Memory B cell (primary cell): ENCODE results near the gene ETS2.

Experiments
- ATAC-seq: fragments of 150-1000 bp; cut with Tn5 transposase; 2 replicates; pipeline ENCODE4 v1.10.0; 2021; ENCODE audit warnings: low read depth, mild to moderate bottlenecking, moderate library complexity
- DNase-seq, 2 donors: peaks; one replicate each; pipeline ENCODE4 v3.0.0; 2022; ENCODE audit warnings: low spot score in 2 of 2
- H3K27ac Mint-ChIP-seq: one replicate; pipeline ENCODE4 v1.8.0; 2022; ENCODE audit warnings: mild to moderate bottlenecking, moderate library complexity, mixed read lengths
- H3K27me3 Mint-ChIP-seq: one replicate; pipeline ENCODE4 v1.8.0; 2022; ENCODE audit warnings: mixed read lengths
- H3K36me3 Mint-ChIP-seq: one replicate; pipeline ENCODE4 v1.8.0; 2022; ENCODE audit warnings: mild to moderate bottlenecking, mixed read lengths
- H3K4me1 Mint-ChIP-seq: one replicate; pipeline ENCODE4 v1.8.0; 2022; ENCODE audit warnings: mixed read lengths
- H3K4me3 Mint-ChIP-seq: one replicate; pipeline ENCODE4 v1.8.0; 2022; ENCODE audit warnings: mild to moderate bottlenecking, moderate library complexity, mixed read lengths
- H3K9me3 Mint-ChIP-seq: one replicate; pipeline ENCODE4 v1.8.0; 2022; ENCODE audit warnings: mixed read lengths

The ETS2 gene

DNA sequence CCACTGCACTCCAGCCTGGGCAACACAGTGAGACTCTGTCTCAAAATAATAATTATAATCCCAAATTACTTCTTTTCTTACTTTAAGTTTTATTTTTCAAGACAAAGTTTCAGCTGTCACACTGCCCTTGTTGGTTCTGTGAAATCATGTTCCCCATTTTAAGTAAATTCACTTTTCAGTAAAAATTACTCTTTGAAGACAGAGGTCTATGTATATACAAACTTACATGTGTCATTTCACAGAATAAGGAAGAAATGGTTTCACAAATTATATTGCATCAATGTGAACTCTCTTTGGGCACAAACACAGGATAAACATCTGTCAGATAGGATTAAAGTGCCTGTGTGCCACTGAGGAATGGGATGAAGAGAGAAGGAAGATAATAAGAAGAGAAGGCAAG is 33.1 kb upstream of the ETS2 start:
- DNase-seq (no peak), ATAC-seq (no peak)
- Mint-ChIP-seq H3K4me1 (peaks cover 15% of the 10 kb centered on the region), H3K27me3 (peaks cover 28% of the 10 kb centered on the region), H3K4me3 (no peak overlapping the region), H3K27ac (no peak overlapping the region), H3K9me3 (no peaks in the 10 kb centered on the region), H3K36me3 (no peaks in the 10 kb centered on the region)

DNA sequence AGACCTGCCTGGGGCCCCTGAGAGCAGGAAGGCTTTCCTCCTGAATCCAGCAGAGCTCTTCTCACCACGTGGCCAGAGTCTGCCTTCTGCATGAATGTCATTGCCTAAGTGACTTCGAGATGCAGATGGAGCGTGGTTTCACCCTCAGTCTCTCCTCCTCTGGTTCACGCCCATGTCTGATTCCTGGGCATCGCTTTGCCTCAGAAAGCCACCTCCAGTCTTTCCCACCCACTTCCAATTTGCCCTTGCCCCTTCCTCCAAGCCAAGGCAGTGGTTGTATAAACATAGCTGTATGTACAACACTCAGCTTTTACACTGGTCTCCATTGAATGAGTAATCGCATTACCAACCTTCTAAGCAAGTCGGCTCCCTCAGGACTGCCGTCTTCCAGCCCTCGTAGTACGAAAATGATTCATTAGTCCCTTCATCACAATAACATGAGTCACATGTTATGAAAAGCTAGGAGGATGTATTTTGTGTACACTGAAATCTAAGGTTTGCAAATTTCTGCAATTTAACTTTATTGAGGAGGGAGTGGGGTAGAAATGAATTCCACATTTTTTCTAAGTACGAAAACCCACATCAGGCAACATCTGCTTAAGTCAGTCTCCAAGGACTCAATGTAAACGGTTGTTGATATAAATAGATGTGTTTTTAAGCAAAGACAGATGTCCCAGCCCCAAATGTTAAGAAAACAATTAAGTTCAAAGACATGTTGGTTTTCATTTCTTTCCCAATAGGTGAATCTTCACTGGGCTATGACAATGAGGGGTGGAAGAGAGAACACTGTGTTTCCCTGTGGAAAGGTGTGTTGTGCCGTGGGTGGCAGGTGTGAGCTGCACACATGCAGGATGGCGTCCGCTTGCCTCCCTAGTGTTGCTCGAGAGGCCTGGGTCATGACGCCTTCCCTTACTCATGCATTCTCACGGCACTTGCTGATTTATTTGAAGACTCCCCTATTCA is 32.3 kb upstream of the ETS2 start:
- Mint-ChIP-seq H3K4me1 (peaks cover 16% of the 10 kb centered on the region), H3K36me3 (no peaks in the 10 kb centered on the region), H3K9me3 (no peaks in the 10 kb centered on the region), H3K4me3 (no peak overlapping the region), H3K27me3 (peaks cover 30% of the 10 kb centered on the region), H3K27ac (no peak overlapping the region)
- ATAC-seq = no peak
- DNase-seq = no peak

DNA sequence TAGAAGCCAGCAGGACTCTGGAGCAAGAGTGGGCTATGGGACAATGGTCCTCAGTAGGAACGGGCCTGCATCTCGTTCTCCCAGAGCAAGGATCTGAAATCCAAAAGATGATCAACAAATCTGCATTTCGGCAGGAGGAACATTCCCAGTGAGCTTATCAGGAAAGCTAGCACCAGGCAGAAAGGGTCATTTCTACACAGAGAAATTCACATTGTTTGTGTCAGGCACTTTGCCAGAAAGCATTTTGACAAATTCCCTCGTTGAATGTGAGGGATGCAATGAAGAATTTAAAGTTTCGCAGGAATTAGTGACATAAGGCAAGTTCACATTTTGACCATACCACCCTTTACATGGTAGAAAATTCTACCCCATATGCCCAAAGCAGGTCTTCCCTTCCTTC is 31.6 kb upstream of the ETS2 start:
- ATAC-seq (no peak), DNase-seq (no peak)
- Mint-ChIP-seq H3K27ac (no peak overlapping the region), H3K36me3 (peaks cover 2% of the 10 kb centered on the region), H3K9me3 (peaks cover 3% of the 10 kb centered on the region), H3K27me3 (peaks cover 33% of the 10 kb centered on the region), H3K4me1 (peaks cover 10% of the 10 kb centered on the region), H3K4me3 (no peak overlapping the region)

DNA sequence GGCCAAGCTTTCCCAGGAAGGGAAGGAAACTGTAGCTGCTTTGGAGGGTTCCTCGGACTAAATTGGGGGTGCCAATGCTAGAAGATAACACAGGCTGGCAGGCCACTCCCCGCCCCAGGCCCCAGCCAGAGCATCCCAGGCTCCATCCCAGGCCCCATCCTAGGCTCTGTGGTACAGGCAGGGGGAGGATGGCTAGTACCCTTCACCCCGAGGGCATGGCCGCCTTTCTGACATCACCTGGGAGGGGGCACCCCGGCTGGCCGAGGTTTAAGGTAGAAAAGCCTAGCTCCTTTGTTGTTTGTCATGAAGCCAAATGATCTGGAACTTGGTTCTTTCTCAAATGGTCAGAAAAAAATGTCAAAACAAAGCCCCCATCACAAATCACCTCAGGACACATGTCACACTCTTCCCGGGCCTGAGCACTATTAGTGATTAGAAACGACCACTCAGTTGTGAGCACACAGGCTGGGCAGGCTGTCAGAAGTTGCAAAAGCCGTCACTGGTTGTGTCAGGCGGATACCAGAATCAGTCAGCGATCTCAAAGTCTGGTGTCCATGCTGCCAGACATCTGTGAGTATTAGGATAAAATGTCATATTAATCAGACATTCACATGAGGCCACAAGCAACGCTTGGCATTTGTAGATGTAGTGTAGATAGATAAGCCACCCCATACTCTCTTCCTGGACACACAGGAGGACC is 31.0 kb upstream of the ETS2 start:
- DNase-seq = no peak
- Mint-ChIP-seq H3K27me3 (peaks cover 30% of the 10 kb centered on the region), H3K36me3 (peaks cover 2% of the 10 kb centered on the region), H3K27ac (no peak overlapping the region), H3K9me3 (peaks cover 3% of the 10 kb centered on the region), H3K4me1 (peaks cover 9% of the 10 kb centered on the region), H3K4me3 (no peak overlapping the region)
- ATAC-seq = no peak

DNA sequence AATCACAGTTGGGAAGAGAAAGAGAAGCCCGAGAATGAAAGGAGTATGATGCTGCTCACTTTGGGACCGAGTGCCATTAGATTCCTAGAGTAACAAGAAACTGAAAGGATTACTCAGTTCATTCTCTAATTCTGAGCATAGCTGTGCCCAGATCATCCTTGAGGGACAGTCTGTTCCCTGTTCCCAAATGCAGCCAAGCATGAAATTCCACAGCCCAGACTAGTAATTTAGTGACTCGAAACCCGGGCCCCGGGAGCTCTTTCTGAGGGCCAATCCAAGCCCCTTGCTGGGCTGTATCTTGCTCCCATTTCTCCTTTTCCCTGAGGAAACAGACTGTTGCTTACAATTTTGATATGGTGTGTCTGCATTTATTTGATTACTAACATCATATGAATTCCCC is 30.0 kb upstream of the ETS2 start:
- Mint-ChIP-seq H3K9me3 (peaks cover 3% of the 10 kb centered on the region), H3K4me3 (no peak overlapping the region), H3K27ac (no peak overlapping the region), H3K4me1 (peaks cover 9% of the 10 kb centered on the region), H3K27me3 (peaks cover 27% of the 10 kb centered on the region), H3K36me3 (peaks cover 2% of the 10 kb centered on the region)
- ATAC-seq (no peak), DNase-seq (no peak)

DNA sequence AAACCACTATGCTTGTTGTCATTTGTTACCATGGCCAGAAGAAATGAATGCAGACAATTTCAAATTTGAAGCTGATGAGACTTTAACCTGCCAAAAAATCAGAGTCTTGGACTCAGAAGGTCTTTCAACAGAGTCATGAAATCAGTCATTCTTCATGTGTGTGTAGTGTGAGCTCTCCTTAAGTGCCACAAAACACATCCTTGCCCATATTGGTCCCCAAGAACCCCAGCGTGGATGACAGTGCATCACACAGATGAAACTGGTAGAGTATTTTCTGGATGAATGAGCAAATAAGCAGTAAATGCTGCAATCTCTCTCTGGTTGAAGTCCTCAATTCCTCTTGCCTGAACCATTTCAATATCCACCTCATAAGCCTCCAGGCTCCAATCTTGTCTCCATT is 28.7 kb upstream of the ETS2 start:
- Mint-ChIP-seq H3K4me1 (peaks cover 11% of the 10 kb centered on the region), H3K27me3 (peaks cover 28% of the 10 kb centered on the region), H3K36me3 (peaks cover 5% of the 10 kb centered on the region), H3K9me3 (peaks cover 9% of the 10 kb centered on the region), H3K4me3 (no peak overlapping the region), H3K27ac (no peak overlapping the region)
- DNase-seq = no peak
- no peak for ATAC-seq

DNA sequence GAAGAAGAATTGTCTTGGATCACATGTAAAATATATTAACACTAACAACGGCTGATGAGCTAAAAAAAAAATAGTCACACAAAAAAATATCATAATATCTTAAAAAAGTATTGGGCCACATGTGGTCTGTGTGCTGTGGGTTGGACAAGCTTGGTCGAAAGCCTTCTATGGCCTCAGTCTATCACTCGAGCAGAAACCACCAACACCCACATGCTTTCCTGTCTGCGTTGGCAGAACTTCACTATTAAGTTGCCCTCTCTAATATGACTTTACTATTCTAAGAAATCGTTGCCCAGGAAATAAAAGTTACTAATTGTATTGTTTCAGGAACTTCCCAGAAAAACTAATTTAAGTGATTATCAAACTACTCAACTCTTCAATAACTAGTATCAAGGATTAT is 28.2 kb upstream of the ETS2 start:
- H3K27ac Mint-ChIP-seq = no peak overlapping the region

DNA sequence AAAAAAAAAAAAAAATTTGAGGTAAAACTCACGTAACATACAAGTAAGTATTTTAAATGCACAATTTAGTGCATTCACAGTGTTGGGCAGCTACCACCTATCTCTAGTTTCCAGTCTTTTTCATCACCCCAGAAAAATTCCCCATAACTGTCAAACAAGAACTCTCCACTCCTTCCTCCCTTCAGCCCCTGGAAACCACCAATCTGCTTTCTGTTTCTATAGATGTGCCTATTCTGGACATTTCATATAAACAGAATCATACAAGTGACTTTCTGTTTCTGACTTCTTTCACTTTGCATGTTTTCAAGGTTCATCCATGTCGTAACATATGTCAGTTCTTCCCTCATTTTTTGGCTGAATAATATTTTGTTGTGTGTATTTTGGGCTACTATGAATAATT is 24.9 kb upstream of the ETS2 start:
- H3K27ac Mint-ChIP-seq = no peak overlapping the region
- H3K36me3 Mint-ChIP-seq = peaks cover 5% of the 10 kb centered on the region
- peaks cover 12% of the 10 kb centered on the region for H3K9me3 Mint-ChIP-seq
- no peak overlapping the region for H3K4me3 Mint-ChIP-seq
- peaks cover 9% of the 10 kb centered on the region for H3K4me1 Mint-ChIP-seq
- ATAC-seq (peak; percentile 66), DNase-seq (no peak)
- H3K27me3 Mint-ChIP-seq = peaks cover 22% of the 10 kb centered on the region

More for the DNA sequence above, 28.2 kb upstream of the ETS2 start:
- Mint-ChIP-seq H3K27me3 (peaks cover 29% of the 10 kb centered on the region), H3K4me3 (no peak overlapping the region), H3K4me1 (peaks cover 11% of the 10 kb centered on the region), H3K9me3 (peaks cover 10% of the 10 kb centered on the region), H3K36me3 (peaks cover 5% of the 10 kb centered on the region)
- DNase-seq (no peak), ATAC-seq (peak; percentile 69)

DNA sequence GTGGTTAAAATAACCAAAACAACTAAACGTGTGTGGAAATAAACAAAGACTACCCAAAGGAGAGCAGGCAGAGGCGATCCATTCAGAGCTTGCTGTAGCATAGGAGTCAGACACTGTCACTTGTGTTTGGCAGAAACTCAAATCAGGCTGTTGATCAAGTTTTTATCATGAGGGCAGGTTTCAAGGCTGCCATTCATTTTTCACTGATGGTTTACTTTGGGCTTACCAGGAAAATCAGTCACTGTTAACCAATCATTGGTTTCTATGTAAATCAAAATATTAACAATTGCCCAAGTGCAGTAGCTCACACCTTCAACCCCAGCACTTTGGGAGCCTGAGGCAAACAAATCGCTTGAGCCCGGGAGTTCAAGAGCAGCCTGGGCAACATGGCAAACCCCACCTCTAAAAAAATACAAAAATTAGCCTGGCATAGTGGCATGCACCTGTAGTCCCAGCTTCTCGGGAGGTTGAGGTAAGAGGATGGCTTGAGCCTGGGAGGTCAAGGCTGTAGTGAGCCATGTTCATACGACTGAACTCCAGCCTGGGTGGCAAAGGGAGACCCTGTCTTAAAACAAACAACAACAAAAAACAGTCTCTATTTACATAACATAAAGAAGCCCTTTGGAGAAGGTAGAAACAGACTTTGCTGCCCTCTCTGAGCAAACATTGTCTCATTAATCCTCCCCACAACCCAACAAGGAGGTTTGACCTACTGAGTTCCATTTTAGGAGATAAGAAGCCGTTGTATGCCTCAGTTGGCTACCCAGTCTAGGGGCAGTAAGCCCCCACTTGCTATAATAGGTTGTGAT is 21.1 kb upstream of the ETS2 start:
- DNase-seq = no peak
- Mint-ChIP-seq H3K9me3 (peaks cover 9% of the 10 kb centered on the region), H3K4me3 (no peak overlapping the region), H3K27me3 (peaks cover 11% of the 10 kb centered on the region), H3K4me1 (peaks cover 6% of the 10 kb centered on the region), H3K36me3 (peaks cover 3% of the 10 kb centered on the region), H3K27ac (no peak overlapping the region)
- no peak for ATAC-seq

DNA sequence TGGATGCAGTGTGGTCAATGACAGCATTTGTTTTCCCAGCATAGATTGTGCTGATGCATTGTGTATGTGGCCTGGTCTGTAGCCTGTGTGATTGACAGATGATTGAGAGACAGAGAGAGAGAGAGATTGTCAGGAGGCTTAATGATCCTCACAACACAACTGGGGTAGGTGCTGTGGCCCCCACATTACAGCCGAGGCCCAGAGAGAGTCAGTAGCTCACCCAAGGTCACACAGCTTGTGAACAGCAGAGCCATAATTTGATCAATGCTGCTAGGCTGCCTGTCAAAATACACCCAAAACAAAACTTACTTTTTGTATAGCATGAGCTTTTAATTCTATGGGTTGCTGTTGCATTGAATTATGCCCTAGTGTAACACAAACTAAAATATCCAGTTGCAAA is 20.2 kb upstream of the ETS2 start:
- peaks cover 11% of the 10 kb centered on the region for H3K27me3 Mint-ChIP-seq
- H3K27ac Mint-ChIP-seq = no peak overlapping the region
- no peak overlapping the region for H3K4me3 Mint-ChIP-seq
- peaks cover 6% of the 10 kb centered on the region for H3K4me1 Mint-ChIP-seq
- ATAC-seq (no peak), DNase-seq (no peak)
- H3K36me3 Mint-ChIP-seq = peaks cover 3% of the 10 kb centered on the region
- H3K9me3 Mint-ChIP-seq = peaks cover 9% of the 10 kb centered on the region

DNA sequence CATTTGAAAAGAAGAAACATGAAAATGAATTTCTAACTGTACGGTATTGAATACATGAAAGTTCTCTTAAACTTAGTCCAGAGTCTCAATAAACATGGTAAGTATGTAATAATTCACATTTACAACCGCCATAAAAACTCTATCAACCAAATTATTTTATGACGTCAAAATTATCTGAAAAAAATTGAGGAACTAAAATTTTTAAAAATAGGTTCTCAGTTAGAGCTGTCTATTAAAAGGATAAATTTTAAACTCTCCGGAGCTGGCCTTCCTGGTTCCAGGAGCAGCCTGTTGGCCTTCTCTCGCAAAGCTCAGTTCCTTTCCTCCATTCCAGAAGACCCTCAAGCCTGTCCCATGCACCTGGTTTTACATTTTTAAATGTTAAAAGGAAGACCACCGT is 18.7 kb upstream of the ETS2 start:
- H3K4me1 Mint-ChIP-seq = peaks cover 4% of the 10 kb centered on the region
- no peak overlapping the region for H3K27ac Mint-ChIP-seq
- ATAC-seq (no peak), DNase-seq (no peak)
- no peak overlapping the region for H3K4me3 Mint-ChIP-seq
- H3K9me3 Mint-ChIP-seq = peaks cover 3% of the 10 kb centered on the region
- H3K36me3 Mint-ChIP-seq = no peaks in the 10 kb centered on the region
- H3K27me3 Mint-ChIP-seq = peaks cover 11% of the 10 kb centered on the region

DNA sequence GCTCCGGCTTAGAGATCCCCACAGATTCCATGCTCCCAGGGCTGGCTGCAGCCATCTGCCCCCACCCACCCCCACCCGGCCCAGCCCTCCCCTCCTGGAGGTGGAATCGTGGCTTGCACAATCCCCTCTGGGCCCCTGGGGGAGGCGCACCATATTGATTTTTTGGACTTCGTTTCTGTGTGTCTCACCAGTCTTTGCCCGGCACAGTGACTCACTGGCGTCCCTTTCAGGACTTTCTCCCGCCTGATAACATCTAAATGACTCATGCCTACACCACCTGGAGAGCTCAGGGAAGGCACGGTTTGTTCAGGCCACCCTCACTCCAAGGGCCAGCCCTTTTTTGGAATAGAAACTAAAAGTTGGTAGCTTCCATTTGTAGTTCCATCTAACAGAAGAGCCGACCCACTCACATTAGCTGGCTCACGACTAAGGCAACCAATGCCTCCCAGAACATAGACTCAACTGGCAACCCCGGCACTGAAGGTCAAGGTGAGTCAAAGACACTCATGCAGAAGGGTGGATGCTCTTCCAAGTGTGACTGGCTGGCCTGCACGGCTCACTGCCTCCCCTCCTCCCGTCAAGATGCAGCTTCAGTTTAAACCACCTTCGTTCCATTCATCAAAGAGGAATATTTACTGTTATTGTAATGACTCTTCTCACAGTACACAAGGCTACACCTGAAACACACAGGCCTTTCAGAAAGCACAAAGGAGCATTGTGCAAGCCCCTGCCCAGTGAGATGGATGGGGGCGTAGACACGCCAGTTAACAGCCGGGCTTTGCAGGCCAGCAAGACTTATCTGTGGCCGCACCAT is 18.1 kb upstream of the ETS2 start:
- no peak for ATAC-seq

DNA sequence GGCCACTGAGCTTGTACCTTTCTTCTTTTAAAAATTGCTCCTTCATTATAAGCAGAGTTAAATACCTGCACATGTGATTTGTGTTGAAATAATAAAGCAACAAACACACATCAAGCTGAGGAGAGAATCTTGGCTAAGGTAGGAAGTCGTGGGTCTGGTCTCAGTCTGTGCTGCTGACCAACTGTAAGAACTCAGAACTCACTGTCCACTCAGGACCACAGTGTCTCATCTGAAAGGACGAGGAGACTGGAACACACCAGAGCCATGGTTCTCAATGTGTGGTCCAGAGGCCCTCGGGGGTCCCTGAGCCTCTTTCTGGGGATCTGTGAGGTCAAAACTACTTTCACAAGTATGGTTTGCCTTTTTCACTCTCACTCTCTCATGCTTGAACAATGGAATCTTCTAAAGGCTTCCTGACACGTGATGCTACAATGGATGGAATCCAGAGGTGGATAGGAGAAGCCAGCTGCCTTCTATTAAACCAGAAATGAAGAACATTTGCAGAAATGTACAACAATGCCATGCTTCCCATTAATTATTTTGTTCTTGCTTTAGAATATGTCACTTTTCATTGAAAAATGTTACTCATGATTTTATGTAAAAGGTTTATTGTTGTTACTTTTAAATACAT is 17.3 kb upstream of the ETS2 start:
- no peak overlapping the region for H3K4me3 Mint-ChIP-seq

More for the DNA sequence above, 18.1 kb upstream of the ETS2 start:
- H3K9me3 Mint-ChIP-seq = peaks cover 2% of the 10 kb centered on the region
- no peak overlapping the region for H3K27ac Mint-ChIP-seq
- peaks cover 4% of the 10 kb centered on the region for H3K4me1 Mint-ChIP-seq
- H3K4me3 Mint-ChIP-seq = no peak overlapping the region
- peaks cover 10% of the 10 kb centered on the region for H3K27me3 Mint-ChIP-seq
- DNase-seq = no peak
- H3K36me3 Mint-ChIP-seq = no peaks in the 10 kb centered on the region

More for the DNA sequence above, 17.3 kb upstream of the ETS2 start:
- H3K9me3 Mint-ChIP-seq = peaks cover 2% of the 10 kb centered on the region
- ATAC-seq = no peak
- H3K4me1 Mint-ChIP-seq = peaks cover 4% of the 10 kb centered on the region
- DNase-seq = no peak
- H3K27ac Mint-ChIP-seq = no peak overlapping the region
- peaks cover 10% of the 10 kb centered on the region for H3K27me3 Mint-ChIP-seq
- no peaks in the 10 kb centered on the region for H3K36me3 Mint-ChIP-seq
